Measurements from ENCODE around the gene ADCY2. TPM values are rescaled to one million over a fixed set of nuclear protein-coding genes. Genes with fewer than 3 reads are reported as not detected.

ADCY2 gene
- total and polyA plus RNA-seq, 11 donors: 0.04 to 0.96 (median 0.32) TPM

DNA sequence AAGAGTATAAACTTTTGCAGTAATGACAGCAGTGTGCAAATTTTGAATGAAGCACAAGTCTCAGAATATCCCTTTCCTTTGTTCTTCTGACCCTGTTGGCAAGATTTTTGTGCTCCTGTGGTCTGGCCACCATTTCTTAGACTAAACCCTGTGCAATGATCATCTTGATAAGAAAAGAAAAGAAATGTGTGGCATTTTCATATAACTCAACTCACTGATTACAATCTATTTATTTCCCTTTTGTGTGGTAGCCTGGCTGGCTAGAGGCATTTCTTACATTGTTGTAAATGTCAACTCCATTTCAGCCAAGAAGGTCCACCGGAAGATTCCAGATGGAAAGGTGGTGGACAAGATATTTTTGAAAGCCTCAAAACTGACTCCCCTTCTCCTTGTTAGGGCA is 41.9 kb downstream of the ADCY2 start:
- Histone ChIP-seq H3K27me3 (no peaks in the 10 kb centered on the region), H3K27ac (no peak overlapping the region), H3K9me3 (peaks cover 0 to 3% (median 0%) of the 10 kb centered on the region in 12 donors), H3K36me3 (no peaks in the 10 kb centered on the region), H3K4me1 (peaks cover 0 to 3% (median 0%) of the 10 kb centered on the region in 12 donors), H3K4me3 (no peak overlapping the region)
- intact Hi-C loops (cut with DNase I): loop anchor here in 1 of 10 donors (2.0 kb wide), 1 partner anchor 69 kb away; no protein-coding TSS in a partner anchor
- WGBS, 4 donors: 88 to 100% (median 91%) methylated on average over 1 of the region's 1 CpG
- TF ChIP-seq, protein P1, sequence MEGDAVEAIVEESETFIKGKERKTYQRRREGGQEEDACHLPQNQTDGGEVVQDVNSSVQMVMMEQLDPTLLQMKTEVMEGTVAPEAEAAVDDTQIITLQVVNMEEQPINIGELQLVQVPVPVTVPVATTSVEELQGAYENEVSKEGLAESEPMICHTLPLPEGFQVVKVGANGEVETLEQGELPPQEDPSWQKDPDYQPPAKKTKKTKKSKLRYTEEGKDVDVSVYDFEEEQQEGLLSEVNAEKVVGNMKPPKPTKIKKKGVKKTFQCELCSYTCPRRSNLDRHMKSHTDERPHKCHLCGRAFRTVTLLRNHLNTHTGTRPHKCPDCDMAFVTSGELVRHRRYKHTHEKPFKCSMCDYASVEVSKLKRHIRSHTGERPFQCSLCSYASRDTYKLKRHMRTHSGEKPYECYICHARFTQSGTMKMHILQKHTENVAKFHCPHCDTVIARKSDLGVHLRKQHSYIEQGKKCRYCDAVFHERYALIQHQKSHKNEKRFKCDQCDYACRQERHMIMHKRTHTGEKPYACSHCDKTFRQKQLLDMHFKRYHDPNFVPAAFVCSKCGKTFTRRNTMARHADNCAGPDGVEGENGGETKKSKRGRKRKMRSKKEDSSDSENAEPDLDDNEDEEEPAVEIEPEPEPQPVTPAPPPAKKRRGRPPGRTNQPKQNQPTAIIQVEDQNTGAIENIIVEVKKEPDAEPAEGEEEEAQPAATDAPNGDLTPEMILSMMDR (IDR thresholded peaks at IDR 0.05): no peak
- TF ChIP-seq POLR2A (IDR thresholded peaks at IDR 0.05): no peak
- DNase-seq (no peak), ATAC-seq (no peak)

DNA sequence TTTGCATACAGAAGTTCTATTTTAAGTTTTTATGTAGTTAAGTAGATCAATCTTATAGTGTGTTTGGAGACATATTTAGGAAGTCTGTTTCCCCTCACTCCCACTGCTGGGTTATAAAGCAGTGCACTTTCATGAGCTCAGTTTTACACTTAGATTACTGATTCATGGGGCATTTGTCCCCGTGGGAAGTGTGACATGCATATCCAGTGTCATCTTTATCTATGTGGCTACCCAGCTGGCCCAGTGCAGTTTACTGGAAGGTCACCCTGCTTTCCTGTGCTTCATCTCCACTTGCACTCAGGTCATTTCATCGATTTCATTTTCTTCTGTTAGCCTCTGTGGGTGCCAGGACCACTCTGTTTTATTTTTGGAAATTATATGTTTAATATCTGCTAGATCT is 49.1 kb downstream of the ADCY2 start:
- TF ChIP-seq, protein P1 (IDR thresholded peaks at IDR 0.05): no peak
- TF ChIP-seq POLR2A (IDR thresholded peaks at IDR 0.05): no peak
- no peaks in the 10 kb centered on the region for H3K27me3 ChIP-seq
- ATAC-seq (no peak), DNase-seq (no peak)
- WGBS, 4 donors: 22 to 32% (median 27%) methylated on average over 2 of the region's 2 CpGs
- H3K4me3 ChIP-seq: no peak overlapping the region
- no peaks in the 10 kb centered on the region for H3K36me3 ChIP-seq
- intact Hi-C loops (cut with DNase I): no loop called here
- no peaks in the 10 kb centered on the region for H3K9me3 ChIP-seq
- H3K27ac ChIP-seq: no peak overlapping the region
- no peaks in the 10 kb centered on the region for H3K4me1 ChIP-seq

DNA sequence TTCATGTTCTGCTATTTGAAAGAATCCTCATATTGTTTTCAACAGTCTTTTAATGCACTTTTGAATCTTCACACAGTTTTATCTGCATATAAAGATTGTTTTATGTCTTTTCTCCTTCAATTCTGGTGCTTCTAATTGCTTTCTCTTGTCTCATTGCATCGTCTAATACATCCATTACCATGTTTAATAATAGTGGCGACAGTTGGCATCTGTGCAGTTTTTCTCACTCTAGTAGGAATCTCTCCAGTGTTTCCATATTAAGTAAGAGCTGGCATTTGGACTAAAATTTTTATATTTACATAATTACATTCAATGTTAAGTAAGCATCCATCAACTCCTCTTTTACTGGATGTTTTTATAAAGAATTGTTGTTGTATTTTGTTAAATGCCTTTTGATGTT is 49.9 kb downstream of the ADCY2 start:
- Histone ChIP-seq H3K4me1 (no peaks in the 10 kb centered on the region), H3K27ac (no peak overlapping the region), H3K9me3 (peaks cover 0 to 4% (median 0%) of the 10 kb centered on the region in 12 donors), H3K27me3 (no peaks in the 10 kb centered on the region), H3K4me3 (no peak overlapping the region), H3K36me3 (no peaks in the 10 kb centered on the region)
- ATAC-seq (no peak), DNase-seq (no peak)
- intact Hi-C loops (cut with DNase I): no loop called here
- 63 to 77% (median 70%) methylated on average over 2 of the region's 2 CpGs for WGBS, 4 donors
- TF ChIP-seq POLR2A (IDR thresholded peaks at IDR 0.05): no peak

DNA sequence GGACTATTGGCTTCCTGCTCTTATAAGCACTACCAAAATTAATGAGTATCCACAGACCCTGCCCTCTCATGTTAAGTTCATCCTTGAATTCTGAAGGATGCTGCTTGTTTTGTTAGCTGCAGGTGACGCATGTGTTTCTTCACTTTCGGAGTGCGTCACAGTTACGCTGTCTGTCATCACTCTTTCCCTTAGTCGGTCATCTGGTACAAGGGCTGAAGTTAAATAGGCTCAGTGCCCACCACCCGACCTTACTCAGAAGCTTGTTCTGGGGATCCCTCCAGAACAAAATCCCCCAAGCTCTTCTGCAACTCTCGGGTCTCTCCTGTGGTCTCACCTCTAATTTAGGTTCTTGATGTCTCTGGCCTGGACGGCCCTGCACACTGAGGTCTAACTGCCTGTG is 51.0 kb downstream of the ADCY2 start:
- no peaks in the 10 kb centered on the region for H3K4me1 ChIP-seq
- ATAC-seq (no peak), DNase-seq (no peak)
- H3K4me3 ChIP-seq: no peak overlapping the region
- 77 to 86% (median 85%) methylated on average over 8 of the region's 8 CpGs for WGBS, 4 donors
- TF ChIP-seq POLR2A (IDR thresholded peaks at IDR 0.05): no peak
- TF ChIP-seq, protein P1 (IDR thresholded peaks at IDR 0.05): no peak
- intact Hi-C loops (cut with DNase I): no loop called here
- H3K9me3 ChIP-seq: peaks cover 0 to 9% (median 0%) of the 10 kb centered on the region in 12 donors
- no peaks in the 10 kb centered on the region for H3K27me3 ChIP-seq
- H3K36me3 ChIP-seq: no peaks in the 10 kb centered on the region
- no peak overlapping the region for H3K27ac ChIP-seq

DNA sequence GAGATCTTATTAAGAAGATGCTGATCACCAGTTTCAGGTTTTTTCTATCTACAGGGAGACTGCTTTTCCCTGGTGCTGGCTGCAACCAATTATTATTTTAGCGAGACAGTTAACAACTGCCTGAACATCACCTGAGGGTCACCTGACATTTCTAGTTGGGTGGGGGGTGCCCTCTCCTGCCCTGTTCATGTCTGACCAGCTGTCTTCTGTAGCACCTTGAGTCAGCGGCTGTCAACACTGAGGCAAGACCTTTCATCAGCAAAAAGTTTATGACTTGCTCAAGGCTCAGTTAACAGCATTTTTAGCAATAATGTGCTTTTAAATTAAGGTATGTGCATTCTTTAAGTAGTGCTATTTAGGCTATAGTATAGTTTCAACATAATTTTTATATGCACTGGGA is 58.0 kb downstream of the ADCY2 start:
- TF ChIP-seq, protein P1 (IDR thresholded peaks at IDR 0.05): no peak
- no peak for TF ChIP-seq POLR2A (IDR thresholded peaks at IDR 0.05)
- WGBS, 4 donors: 90 to 100% (median 93%) methylated on average over 2 of the region's 2 CpGs
- no peak for DNase-seq
- Histone ChIP-seq H3K27me3 (no peaks in the 10 kb centered on the region), H3K27ac (no peak overlapping the region), H3K4me1 (no peaks in the 10 kb centered on the region), H3K36me3 (no peaks in the 10 kb centered on the region), H3K9me3 (peaks cover 0 to 9% (median 0%) of the 10 kb centered on the region in 12 donors), H3K4me3 (no peak overlapping the region)
- no peak for ATAC-seq
- intact Hi-C loops (cut with DNase I): no loop called here

Data from heart left ventricle (tissue), 16 donors.